ENCODE measurements around the gene CLPTM1L.

Gene CLPTM1L, protein sequence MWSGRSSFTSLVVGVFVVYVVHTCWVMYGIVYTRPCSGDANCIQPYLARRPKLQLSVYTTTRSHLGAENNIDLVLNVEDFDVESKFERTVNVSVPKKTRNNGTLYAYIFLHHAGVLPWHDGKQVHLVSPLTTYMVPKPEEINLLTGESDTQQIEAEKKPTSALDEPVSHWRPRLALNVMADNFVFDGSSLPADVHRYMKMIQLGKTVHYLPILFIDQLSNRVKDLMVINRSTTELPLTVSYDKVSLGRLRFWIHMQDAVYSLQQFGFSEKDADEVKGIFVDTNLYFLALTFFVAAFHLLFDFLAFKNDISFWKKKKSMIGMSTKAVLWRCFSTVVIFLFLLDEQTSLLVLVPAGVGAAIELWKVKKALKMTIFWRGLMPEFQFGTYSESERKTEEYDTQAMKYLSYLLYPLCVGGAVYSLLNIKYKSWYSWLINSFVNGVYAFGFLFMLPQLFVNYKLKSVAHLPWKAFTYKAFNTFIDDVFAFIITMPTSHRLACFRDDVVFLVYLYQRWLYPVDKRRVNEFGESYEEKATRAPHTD

DNA sequence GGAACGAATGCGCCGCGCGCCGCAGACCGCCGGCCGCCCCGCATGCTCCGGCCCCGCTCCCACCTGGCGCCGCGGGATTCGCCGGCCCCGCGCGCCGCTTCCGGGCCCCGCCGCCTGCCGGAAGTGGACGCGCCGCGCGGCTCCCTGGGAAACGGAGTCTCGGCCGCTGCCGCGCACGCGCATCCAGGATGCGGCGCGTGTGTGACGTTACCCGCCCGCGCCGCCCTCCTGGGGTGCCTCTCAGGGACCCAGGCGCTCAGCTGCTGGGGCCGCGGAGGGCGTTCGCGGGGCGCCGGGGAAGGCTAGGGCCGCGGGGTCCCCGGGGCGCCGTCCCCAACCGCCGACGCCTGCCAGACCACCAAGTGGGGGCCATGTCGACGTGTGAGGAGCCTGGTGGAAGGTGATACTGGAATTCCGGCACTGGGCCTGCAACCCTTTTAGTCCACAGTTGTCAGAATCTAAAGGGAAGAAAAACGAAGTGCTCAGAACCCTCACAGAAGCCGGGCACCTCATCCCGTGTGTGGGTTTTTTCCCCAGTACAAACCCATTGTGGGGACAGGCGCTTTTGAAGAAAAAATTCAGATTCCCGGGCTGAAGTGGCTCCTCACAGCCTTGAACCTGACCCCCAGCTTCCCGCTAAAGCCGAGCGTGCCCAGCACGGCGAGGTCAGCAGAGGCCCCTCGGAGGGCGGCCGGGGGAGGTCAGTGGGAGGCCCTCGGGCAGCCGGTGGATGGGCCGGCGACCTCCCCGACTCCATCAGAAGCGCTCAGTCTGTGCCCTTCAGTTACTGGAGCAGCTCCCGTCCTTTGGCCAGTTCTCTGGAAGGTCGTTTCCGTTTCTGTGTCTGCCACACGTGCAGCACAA, at the start of gene CLPTM1L:
TSS of gene CLPTM1L (minus strand) at position 125 of the 864 bp plus-strand sequence. CDS start 258 bp downstream, outside the sequence.
- DNase-seq = peak; percentile 94

DNA sequence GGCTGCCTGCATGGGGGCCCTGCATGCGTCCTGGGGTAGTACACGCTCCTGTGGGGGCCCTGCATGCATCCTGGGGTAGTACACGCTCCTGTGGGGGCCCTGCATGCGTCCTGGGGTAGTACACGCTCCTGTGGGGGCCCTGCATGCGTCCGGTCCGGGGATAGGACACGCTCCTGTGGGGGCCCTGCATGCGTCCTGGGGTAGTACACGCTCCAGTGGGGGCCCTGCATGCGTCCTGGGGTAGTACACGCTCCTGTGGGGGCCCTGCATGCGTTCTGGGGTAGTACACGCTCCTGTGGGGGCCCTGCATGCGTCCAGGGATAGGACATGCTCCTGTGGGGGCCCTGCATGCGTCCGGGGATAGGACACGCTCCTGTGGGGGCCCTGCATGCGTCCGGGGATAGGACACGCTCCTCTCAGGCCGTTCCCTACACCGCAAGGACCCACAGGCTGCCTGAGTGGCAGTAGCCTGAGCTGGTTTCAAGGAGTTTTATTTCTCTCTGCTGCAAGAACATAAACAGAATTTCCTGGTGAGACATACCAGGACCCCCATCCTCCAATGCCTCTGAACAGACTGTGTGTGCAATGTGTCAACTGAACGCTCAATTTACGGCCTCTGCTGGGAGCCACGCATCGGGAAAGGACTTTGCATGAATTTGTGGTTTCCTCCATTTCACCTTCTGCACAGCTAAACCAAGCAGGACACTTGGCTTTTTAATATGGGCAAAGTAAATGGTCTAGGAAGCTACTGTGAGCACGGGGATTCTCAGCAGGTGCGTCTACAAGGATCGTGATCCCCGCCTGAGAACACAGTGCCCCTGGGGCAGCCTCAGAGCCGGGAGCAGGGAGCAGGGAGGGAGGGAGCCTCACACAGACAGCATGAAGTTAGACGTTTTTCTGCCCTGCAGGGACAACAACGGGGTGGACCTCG, 48.9 kb upstream of the CLPTM1L start:
- DNase-seq = no peak

DNA sequence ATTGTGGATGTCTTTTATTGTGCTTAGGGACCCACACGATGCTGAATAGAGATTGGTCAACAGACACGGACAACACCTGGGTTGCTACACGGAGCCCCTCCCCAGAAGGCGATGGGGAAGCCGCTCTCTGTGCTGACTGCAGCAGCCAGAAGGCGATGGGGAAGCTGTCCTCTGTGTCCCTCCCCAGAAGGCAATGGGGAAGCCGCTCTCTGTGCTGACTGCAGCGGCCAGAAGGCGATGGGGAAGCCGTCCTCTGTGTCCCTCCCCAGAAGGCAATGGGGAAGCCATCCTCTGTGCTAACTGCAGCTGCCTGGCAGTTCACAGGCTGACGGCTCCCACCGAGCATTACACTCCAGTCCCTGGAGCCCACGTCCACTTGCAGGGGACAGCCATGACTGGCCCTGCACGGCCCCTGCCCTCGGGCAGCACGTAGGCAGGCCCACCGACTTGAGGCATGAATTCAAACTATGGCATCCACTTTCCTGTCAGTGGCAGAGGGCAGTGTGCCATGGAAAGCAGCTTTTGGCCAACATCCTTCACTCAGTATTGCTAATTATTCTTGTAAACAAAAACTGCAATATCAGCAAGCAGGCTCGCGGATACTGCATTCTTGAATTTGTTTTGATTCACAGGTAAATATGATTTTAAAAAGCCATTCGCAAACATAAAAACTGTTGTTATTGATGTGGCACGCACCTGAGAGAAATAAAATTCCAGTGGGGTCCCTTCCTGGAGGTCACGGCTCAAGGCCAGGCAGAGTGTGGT, 48.1 kb upstream of the CLPTM1L start:
- no peak for DNase-seq

DNA sequence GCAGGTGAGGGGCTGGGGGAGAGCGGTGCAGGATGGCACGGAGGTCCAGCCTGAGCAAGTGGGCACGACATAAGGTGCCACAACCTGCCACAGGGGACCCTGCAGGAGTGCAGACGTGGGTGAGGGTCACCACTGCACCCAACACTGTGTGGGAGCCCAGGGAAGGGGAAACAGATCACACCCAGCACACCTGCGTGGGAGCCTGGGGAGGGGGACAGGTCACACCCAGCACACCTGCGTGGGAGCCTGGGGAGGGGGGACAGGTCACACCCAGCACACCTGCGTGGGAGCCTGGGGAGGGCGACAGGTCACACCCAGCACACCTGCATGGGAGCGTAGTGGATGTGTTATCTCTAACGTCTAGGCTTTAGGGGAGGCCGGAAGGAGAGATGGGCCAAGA, 47.4 kb upstream of the CLPTM1L start:
- DNase-seq = no peak

DNA sequence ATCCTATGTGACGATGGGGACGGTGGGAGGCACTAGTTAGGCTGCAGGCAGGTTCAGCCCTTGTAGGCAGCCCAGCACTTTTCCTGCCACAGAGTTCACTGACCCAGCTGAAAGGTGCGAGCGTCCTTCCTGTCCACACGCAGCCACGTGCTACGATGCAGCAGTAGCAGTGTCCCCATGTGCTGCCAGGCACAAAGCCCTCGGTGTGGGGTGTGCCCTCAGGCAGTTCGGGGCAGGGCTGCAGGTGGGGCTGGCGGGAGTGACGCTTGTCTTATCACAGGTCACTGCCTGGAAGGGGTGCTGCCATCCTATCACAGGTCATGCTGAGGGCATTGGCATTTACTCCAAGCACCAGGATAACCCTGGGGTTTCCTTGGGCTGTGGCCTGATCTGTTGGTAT, 46.8 kb upstream of the CLPTM1L start:
- no peak for DNase-seq

DNA sequence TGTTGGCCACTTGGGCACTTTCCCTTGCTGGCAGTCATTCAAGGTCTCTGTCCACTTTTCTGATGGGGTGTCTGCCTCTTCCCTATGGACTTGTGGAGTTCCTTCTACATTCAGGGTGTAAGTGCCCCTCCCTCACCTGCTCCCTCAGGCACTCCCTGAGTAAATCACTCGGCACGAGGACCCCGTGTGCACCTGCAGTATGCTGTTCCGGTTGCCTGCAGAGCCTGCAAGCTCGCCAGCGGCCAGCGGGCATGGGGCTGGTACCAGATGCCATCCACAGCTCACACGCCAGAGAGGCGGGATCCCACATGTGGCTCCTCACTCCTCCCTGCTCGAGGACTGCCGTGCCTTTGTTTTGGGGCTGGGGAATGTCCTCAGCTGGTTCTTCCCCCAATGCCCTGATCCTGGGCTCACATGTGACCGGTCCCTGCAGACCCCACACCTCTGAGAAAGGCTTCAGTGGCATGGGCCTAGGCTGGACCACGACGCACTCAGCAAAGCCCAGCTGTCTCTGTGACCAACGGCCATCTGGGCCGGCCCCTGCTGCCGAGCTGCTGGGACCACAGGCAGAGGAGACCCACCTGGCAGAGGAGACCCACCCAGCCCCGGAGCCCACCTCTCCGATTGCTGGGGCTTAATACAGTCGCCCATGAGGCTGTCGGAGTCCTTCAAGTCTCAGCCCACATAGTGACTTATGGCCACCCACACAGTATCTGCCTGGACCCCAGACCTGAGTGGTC, 46.1 kb upstream of the CLPTM1L start:
- no peak for DNase-seq

DNA sequence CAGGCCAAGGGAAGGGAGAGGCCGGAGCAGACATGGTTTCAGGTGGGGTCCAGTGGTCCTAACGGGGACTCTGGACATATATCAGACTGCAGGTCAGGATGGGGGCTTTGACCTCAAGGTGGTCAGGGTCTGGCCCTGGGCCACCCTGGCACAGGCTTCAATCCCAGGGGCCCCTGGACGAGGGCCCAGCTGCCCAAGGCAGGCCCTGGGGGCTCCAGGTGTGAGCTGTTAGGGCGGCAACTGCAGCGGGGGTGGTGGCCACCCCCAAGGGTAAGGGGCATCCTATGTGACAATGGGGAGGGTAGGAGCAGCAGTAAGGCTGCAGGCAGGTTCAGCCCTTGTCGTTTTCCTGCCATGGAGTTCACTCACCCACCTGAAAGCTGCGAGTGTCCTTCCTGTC, 45.4 kb upstream of the CLPTM1L start:
- no peak for DNase-seq

DNA sequence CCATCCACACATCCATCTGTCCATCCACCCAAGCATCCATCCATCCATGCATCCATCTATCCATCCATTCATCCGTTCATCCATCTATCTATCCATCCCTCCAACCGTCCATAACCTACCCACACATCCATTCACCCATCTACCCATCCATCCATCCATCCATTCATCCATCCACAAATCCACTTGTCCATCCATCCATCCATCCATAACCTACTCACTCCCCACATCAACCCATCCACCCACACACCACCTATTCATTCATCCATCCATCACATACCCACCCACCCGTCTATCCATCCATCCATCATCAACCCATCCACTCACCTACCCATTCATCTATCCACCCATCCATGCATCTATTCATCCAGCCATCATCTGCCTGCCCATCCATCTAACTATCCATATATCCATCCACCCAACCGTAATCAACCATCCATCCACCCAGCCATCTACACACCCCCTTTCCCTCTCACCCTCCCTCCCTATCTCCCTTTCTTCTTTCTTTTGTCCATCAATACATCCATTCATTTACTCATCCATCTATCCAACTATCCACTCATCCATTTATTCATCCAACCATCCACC, 43.6 kb upstream of the CLPTM1L start:
- no peak for DNase-seq

DNA sequence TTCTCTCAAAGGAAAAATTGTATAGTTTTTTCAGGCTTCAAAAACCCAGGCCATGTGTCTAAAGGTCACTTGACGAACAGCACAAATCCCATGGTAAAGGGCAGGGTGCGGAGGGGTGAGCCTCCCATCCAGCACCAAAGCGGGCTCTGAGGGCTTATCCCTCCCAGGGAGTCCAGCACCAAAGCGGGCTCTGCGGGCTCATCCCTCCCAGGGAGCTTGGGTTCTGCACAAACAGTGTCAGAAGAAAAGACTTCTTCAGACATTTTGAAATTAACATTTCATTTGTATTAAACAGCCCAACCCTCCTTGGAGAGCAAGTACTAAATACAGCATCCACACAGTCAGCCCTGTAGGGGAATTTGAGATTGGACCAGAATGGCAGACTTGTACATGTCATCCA, 43.0 kb upstream of the CLPTM1L start:
- no peak for DNase-seq

DNA sequence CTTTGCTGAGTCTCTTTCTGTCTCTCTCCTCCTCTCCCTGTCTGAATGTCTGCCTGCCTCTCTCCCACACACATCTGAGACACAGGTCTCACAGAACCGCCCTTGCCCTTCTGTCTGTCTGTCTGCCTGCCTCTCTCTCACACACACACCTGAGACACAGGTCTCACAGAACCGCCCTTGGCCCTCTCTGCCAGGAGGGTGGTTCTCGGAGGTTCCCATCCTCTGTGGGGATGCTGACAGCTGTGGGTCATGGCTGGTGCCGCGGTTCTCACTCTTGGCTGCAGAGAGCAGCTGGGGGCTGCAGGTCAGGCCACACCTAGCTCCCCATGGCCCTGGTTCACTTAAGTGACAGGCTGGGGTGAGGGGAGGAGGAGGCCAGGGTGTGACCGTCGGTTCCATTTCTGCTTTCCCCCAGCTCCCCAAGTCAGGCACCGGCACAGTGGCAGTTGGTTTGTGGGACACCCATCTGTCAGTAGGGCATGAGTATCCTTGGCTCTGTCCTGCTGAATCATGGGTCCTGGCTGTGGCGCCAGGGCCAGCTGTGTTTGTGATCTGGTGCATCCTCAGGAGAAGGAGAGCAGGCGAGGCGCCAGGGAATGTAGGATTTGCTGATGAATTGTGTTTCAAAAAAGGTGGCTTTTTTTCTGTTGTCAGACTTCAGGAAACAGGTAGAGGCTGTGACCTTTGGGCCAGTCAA, 42.3 kb upstream of the CLPTM1L start:
- DNase-seq = no peak

DNA sequence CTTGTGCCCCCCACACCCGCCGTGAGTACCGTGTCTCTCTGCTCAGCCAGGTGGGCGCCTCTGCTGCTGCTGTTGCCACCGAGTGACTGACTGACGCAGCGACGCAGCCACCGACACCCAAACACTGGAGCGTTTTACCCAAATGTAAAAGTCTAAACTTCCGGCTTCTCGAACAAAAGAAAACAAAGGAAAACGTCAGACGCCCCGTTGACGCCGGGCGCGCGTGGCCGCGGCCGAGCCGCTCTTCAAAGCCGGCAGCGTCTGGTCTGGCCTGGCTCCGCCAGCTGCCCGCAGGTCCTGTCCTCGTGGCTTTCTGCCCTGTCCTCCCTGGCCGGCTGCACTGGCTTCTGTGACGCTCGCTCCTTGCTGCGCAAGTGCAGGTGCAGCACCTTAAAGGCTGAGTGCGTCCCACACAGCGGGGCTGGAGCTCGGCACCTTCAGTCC, 41.4 kb upstream of the CLPTM1L start:
- peak; percentile 74 for DNase-seq

DNA sequence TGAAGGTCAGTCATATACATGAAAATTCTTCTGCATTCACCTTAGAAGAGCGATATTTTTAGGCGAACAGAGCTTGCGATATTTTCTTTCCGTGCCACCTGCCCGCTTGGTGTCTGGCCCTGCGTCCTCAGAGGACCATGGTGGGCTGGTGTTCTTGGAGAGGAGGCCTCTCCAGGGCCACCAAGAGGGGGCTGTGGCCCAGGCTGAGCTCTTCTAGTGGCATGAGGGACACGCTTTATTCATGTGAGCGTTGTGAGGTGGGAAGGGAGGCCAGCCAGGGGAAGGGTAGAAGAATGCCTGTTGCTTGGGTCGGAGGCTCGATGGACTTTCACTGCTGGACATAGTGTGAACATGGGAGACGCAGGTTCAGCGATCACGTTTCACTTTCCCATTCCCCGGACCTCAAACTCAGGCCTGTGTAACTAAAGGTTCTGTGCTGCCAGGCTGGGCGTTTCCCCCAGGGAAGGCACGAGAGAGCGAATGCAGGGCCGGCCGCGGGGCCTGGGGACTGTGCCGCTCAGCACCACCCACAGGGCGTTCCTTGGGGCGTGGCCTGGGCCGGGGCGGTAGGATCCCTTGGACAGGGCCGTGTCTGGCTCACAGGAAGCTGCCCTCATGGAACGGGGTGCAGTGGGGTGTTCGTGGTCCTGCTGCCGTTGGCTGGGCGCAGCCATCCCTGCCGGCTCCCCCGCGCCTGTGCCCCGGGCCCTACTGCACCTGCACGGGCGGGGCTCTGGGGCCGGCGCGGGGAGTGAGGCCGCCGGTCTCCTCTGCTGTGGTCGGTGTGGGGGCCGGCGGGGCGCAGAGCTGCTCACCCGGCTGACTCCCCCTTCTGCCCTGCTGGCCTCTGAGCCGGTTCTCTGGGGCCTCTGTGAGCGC, 40.7 kb upstream of the CLPTM1L start:
- DNase-seq = peak; percentile 93

DNA sequence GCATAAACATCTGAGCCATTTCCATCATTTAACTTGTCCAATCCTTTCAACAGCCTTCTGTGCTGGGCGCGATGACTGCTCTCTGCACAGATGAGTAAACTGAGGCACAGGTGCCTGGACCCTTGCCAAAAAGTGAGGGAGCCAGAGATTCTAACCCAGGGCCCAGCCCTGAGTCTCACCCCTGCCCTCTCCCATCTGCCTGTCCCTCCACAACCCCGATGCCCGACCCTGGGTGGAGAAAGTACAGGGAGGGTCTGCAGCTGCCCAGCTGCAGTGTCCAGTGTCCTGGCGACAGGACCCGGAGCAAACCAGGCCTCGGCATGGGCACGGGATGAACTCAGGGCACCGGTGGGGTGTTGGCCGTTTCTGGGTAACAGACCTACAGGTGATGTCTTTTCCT, 39.6 kb upstream of the CLPTM1L start:
- no peak for DNase-seq

DNA sequence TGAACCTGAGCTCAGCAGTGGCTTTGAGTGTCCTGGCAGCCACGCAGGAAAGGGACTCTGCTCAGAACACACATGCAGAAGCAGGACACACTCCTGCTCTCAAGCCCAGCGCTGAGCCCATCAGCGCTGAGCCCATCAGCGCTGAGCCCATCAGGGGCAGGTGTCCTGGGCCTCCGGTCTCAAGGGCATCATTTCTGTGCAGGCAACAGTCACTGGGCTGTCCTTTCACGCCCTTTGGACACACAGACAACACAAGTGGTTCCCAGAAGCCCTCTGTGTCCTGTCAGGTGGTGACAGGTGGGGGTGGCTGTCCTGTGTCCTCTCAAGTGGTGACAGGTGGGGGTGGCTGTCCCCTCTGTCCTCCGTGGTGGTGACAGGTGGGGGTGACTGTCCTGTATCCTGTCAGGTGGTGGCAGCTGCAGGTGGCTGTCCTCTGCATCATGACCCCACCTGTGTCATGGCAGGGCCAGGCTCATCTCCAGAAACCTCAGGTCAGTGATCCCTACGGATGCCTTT, 39.0 kb upstream of the CLPTM1L start:
- DNase-seq = no peak

DNA sequence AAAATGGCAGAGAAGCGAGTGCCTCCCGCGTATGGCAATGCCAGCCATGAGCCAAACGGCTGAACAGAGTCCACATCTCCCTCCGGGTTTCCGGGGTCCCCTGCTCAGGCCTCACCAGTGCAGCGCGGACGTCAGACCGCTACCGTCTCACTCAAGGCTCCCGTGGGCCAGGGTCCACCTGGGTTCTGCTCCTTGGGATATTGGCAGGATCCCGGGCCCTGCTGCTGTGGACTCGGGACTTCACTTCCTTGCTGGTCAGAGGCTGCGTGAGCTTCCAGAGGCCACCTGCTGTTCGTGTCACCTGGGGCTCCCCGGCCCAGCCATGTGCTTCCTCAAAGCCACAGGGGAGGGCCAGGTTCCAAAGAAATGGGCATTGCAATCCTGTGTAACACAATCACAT, 38.4 kb upstream of the CLPTM1L start:
- no peak for DNase-seq

DNA sequence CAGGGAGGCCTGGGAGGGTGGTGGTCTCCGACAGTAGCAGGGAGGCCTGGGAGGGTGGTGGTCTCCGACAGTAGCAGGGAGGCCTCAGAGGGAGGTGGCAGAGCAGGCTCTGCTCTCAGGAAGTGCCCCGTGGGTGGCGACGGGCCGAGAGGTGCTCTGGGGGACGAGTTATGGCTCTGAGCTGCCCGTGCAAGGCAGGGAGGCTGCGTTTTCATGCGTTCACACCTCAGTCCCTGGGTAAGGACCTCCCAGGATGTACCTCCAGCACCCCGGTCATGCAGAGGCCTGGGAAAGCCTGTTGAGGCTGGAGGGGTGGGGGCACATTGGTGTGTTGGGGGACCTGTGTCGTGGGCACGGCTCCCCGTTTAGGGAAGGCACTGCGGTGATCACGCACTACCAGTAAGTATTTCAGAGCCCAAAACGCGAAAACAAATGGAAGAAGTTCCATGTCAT, 37.4 kb upstream of the CLPTM1L start:
- no peak for DNase-seq

DNA sequence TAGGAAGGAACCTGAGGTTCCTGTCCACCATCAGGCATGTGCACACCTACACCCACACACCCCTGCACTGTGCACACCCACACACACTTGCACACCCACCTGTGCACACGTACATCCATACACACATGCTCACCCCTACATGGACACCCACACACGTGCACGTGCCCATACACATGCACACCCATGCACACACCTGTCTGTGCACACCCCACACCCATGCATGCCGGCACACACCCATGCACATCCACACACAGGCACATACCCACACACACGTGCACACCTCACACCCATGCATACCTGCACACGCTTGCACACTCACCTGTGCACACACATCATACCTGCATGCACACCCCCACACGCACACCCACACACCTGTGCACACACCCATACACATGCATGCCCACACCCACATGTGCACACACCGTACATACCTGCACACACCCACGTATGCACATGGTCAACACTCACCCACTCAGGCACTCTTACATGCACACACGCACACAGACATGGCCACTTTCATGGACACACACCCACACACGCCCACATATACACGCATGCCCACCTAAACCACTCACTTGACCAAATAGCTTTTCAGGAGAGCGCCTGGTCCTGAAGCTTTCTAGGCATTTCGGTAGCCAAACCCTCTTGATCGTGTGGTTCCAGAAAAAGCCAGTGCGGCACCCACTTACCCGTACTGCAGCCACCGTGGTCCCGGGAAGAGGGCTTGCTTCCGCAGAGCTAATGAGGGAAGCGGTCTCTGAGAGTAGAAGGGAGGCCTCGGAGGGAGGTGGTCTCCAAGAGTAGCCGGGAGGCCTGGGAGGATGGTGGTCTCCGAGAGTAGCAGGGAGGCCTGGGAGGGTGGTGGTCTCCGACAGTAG, 36.7 kb upstream of the CLPTM1L start:
- DNase-seq = no peak

DNA sequence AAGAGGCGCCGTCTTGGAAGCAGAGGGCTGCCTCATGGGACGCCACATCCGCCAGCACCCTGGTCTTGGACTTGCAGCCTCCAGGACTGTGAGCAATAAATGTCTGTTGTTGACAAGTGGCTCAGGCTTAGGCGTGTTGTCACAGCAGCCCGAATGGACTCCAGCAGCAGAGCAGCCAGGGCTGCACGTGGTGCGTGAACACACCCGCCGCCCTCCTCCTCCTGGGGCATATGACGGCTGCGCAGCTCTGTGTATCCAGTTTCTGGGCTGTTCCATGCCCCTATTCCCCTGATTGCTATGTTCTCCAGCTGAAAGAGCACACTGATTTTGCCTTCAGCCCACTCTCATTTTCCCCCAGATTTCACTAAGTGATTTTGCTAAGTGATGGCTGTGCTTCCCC, 36.0 kb upstream of the CLPTM1L start:
- DNase-seq = no peak
